ENCODE measurements around the gene RGS18.
"Not testable (repeated sequence)": the region's sequence is repeated elsewhere in the genome, so short reads cannot be mapped to it uniquely, and the experiment has no call there.

RGS18 gene

DNA sequence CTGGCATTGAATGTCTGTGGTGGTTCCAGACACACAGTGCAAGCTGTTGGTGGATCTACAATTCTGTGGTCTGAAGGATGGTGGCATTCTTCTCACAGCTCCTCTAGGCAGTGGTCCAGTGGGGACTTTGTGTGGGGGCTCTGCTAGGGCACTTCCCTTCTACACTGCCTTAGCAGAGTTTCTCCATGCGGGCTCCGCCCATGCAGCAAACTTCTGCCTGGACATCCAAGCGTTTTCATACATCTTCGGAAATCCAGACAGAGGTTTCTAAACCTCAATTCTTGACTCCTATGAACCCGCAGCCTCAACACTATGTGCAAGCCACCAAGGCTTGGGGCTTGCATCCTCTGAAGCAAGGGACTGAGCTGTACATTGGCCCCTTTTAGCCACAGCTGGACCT lies 43.0 kb downstream of the RGS18 start:
- Histone ChIP-seq H3K79me2 (ENCODE audit: control insufficient read depth, insufficient read depth, low read length, unreplicated experiment) (no peaks in the 10 kb centered on the region), H3K4me1 (ENCODE audit: control insufficient read depth, insufficient read depth, low read length, unreplicated experiment) (no peaks in the 10 kb centered on the region), H3K36me3 (ENCODE audit: insufficient read depth, low read length) (no peaks in the 10 kb centered on the region), H3K27me3 (ENCODE audit: insufficient read depth, low read length) (no peaks in the 10 kb centered on the region), H2AFZ (ENCODE audit: low read length, unreplicated experiment) (no peak overlapping the region), H3K4me3 (ENCODE audit: low read depth, low read length) (no peak overlapping the region), H3K27ac (ENCODE audit: low read depth, low read length) (no peak overlapping the region)

DNA sequence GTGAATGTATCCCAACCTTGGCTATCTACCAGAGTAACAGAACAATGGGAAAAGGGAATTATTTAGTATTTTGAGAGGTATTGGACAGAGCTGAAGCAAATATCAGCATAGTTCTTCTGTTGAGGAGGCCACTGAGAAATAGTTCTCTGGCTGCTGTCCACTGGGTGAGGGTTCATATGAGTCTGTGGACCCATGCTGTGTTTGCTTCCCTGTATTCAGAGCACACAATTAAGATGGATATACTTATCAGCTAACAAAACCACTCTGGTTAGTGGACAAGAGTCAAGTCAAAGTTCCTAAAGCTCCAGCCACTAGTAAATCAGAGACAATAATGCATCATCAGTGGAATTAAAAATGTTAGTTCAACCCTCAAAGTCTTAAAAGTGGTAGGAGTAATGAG lies 66.1 kb downstream of the RGS18 start:
- Histone ChIP-seq H2AFZ (ENCODE audit: low read length, unreplicated experiment) (no peak overlapping the region), H3K79me2 (ENCODE audit: control insufficient read depth, insufficient read depth, low read length, unreplicated experiment) (no peaks in the 10 kb centered on the region), H3K27me3 (ENCODE audit: insufficient read depth, low read length) (no peaks in the 10 kb centered on the region), H3K4me1 (ENCODE audit: control insufficient read depth, insufficient read depth, low read length, unreplicated experiment) (peaks cover 13% of the 10 kb centered on the region), H3K27ac (ENCODE audit: low read depth, low read length) (no peak overlapping the region), H3K4me3 (ENCODE audit: low read depth, low read length) (no peak overlapping the region), H3K36me3 (ENCODE audit: insufficient read depth, low read length) (no peaks in the 10 kb centered on the region)

DNA sequence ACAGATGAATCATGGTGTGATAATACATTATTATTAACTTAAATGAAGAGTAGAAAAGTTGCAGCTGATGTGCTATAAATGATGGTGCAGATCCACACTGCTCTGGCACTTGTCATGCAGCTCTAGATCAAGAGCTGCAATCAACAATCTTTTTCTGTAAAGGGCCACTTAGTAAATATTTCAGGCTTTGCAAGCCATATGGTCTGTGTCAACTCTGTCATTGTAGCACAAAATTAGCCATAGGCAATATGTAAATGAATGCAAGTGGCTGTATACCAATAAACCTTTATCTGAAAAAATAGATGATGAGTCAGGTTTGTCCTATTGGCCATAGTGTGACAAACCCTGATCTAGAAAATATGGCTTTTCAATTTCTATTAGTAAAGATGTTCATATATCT lies 66.6 kb downstream of the RGS18 start:
- Histone ChIP-seq H3K27me3 (ENCODE audit: insufficient read depth, low read length) (no peaks in the 10 kb centered on the region), H3K4me1 (ENCODE audit: control insufficient read depth, insufficient read depth, low read length, unreplicated experiment) (peaks cover 14% of the 10 kb centered on the region), H2AFZ (ENCODE audit: low read length, unreplicated experiment) (no peak overlapping the region), H3K27ac (ENCODE audit: low read depth, low read length) (no peak overlapping the region), H3K4me3 (ENCODE audit: low read depth, low read length) (no peak overlapping the region), H3K36me3 (ENCODE audit: insufficient read depth, low read length) (no peaks in the 10 kb centered on the region), H3K79me2 (ENCODE audit: control insufficient read depth, insufficient read depth, low read length, unreplicated experiment) (no peaks in the 10 kb centered on the region)

DNA sequence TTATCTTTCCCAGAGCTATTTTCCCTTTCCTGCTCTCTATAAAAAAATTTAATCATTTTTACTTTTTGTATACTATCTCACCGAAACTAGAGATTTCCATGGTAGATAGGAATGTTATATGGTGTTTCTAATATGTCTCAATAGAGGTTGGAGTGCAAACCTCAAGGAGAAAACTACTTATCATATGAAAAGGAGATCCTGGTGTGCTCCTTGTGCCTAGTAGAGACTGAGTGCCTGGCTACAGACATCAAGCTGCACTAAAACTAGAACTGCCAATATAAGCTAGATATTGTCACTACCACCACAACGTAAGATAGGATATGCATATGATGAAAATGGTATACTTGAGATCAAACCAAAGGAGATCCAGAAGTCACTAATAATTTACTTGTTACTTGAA lies 67.0 kb downstream of the RGS18 start:
- peak overlapping the region; percentile 80 for H3K27ac ChIP-seq (ENCODE audit: low read depth, low read length)
- no peak overlapping the region; the same call in 1 of the 2 replicates for H3K4me3 ChIP-seq (ENCODE audit: low read depth, low read length)

DNA sequence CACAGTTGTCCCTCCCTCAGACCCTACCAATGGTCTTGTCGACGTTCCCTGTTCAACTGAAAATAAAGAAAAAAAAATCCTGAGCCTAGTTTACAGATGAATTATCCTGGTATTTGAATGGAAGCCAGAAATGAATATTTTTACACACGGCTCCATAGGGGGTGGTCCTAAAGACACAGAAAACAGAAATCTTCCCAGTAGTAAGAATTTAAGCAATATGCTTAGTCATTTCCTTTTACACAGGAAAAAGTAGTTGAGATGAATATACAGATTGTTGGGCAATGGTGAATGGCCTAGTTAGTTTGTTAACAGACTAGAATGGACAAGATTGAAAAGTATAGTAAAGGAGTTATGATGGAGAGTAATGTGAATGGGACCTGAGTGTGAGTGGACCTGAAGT lies 67.4 kb downstream of the RGS18 start:
- H3K79me2 ChIP-seq (ENCODE audit: control insufficient read depth, insufficient read depth, low read length, unreplicated experiment) = no peaks in the 10 kb centered on the region
- no peaks in the 10 kb centered on the region for H3K36me3 ChIP-seq (ENCODE audit: insufficient read depth, low read length)
- H2AFZ ChIP-seq (ENCODE audit: low read length, unreplicated experiment) = peak overlapping the region; percentile 76
- H3K4me1 ChIP-seq (ENCODE audit: control insufficient read depth, insufficient read depth, low read length, unreplicated experiment) = peaks cover 19% of the 10 kb centered on the region
- H3K4me3 ChIP-seq (ENCODE audit: low read depth, low read length) = no peak overlapping the region; the same call in 1 of the 2 replicates
- H3K27ac ChIP-seq (ENCODE audit: low read depth, low read length) = peak overlapping the region; percentile 80
- no peaks in the 10 kb centered on the region for H3K27me3 ChIP-seq (ENCODE audit: insufficient read depth, low read length)

More for the DNA sequence above, 67.0 kb downstream of the RGS18 start:
- Histone ChIP-seq H3K36me3 (ENCODE audit: insufficient read depth, low read length) (no peaks in the 10 kb centered on the region), H2AFZ (ENCODE audit: low read length, unreplicated experiment) (peak overlapping the region; percentile 53), H3K27me3 (ENCODE audit: insufficient read depth, low read length) (no peaks in the 10 kb centered on the region), H3K79me2 (ENCODE audit: control insufficient read depth, insufficient read depth, low read length, unreplicated experiment) (no peaks in the 10 kb centered on the region), H3K4me1 (ENCODE audit: control insufficient read depth, insufficient read depth, low read length, unreplicated experiment) (peaks cover 16% of the 10 kb centered on the region)

DNA sequence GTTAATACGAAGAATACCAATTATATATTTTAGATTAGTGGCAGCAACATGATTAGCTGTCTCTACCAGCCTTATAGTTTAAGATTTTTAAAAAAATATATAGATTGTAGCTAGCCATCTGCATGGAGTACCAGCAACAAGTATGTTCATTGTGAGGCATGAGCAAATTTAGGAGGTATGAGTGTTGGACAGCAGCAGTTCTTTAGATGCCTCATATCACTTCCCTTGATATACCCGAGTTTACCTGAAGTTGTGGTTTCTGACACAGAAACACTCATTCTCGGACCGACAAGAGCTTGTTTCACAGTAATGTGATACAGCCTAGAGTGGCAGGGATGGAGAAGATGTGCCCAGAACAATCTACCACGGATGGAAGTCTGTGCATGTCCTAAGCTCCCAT lies 69.1 kb downstream of the RGS18 start:
- H3K4me1 ChIP-seq (ENCODE audit: control insufficient read depth, insufficient read depth, low read length, unreplicated experiment) = peaks cover 19% of the 10 kb centered on the region
- no peaks in the 10 kb centered on the region for H3K79me2 ChIP-seq (ENCODE audit: control insufficient read depth, insufficient read depth, low read length, unreplicated experiment)
- no peak overlapping the region for H3K4me3 ChIP-seq (ENCODE audit: low read depth, low read length)
- H3K36me3 ChIP-seq (ENCODE audit: insufficient read depth, low read length) = no peaks in the 10 kb centered on the region
- H3K27me3 ChIP-seq (ENCODE audit: insufficient read depth, low read length) = no peaks in the 10 kb centered on the region
- H3K27ac ChIP-seq (ENCODE audit: low read depth, low read length) = no peak overlapping the region
- no peak overlapping the region for H2AFZ ChIP-seq (ENCODE audit: low read length, unreplicated experiment)

DNA sequence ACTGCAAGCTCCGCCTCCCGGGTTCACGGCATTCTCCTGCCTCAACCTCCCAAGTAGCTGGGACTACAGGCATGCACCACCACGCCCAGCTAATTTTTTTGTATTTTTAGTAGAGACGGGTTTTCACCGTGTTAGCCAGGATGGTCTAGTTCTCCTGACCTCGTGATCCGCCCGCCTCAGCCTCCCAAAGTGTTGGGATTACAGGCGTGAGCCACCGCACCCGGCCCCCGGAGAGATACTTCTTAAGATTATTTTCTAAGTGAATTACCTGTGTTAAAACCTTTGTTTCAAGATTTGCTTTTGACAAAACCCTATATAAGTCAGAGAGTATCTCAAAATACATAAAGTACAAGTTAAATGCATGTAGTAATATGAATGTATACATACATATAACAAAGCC lies 69.7 kb downstream of the RGS18 start:
- H3K27me3 ChIP-seq (ENCODE audit: insufficient read depth, low read length); H3K36me3 ChIP-seq (ENCODE audit: insufficient read depth, low read length); H3K4me3 ChIP-seq (ENCODE audit: low read depth, low read length); H3K27ac ChIP-seq (ENCODE audit: low read depth, low read length); H3K79me2 ChIP-seq (ENCODE audit: control insufficient read depth, insufficient read depth, low read length, unreplicated experiment); H2AFZ ChIP-seq (ENCODE audit: low read length, unreplicated experiment): not testable (repeated sequence)
- peaks cover 19% of the 10 kb centered on the region for H3K4me1 ChIP-seq (ENCODE audit: control insufficient read depth, insufficient read depth, low read length, unreplicated experiment)

DNA sequence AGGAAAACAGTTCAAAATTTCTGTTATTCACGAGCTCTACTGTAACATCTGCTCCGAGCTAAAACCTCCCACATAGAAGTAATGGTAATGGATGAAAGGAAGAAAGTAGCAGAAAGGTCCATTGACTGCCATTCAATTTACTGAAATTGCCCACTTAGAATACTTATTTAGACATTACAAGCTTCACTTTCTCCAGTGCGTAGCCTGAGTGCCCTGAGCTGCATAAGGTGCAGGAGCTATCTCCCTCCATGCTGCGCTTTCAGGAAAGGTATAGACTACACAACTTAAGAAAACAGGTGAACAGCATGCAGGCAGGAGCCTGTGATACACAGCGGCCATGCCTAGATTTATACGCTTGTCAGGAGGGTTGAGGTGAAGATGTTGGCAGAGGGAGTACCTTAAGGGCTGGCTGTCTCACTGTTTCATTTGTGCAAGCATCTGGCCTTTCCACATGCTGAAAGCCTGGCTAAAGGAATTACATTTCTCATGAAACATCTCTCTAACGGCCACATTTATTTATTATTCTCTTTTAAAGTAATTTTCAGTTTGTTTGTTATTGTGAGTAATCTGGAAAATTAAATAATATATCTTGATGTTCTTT lies 74.7 kb downstream of the RGS18 start:
- Histone ChIP-seq H2AFZ (ENCODE audit: low read length, unreplicated experiment) (no peak overlapping the region), H3K79me2 (ENCODE audit: control insufficient read depth, insufficient read depth, low read length, unreplicated experiment) (no peaks in the 10 kb centered on the region), H3K27ac (ENCODE audit: low read depth, low read length) (no peak overlapping the region), H3K27me3 (ENCODE audit: insufficient read depth, low read length) (no peaks in the 10 kb centered on the region), H3K36me3 (ENCODE audit: insufficient read depth, low read length) (no peaks in the 10 kb centered on the region), H3K4me3 (ENCODE audit: low read depth, low read length) (no peak overlapping the region), H3K4me1 (ENCODE audit: control insufficient read depth, insufficient read depth, low read length, unreplicated experiment) (peaks cover 7% of the 10 kb centered on the region)

DNA sequence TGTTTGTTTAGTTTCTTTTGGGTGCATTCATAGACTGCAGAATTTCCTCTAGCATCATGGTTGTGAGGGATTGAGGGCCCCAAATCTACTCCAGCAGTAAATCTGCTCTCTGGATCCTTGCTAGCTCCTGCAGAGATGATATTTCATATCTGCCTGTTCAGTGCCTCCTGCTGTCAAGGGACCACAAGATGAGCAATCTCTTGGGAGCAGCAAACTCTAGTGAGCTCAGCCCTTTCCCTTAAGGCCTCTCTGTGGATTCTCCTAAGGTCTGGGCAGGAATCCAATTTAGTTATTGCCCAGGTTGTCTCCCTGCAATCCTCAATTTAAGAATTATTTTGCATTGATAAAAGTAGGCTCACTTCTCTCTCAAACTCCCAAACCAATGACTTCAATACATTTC lies 76.9 kb downstream of the RGS18 start:
- Histone ChIP-seq H3K4me1 (ENCODE audit: control insufficient read depth, insufficient read depth, low read length, unreplicated experiment) (peaks cover 4% of the 10 kb centered on the region), H3K4me3 (ENCODE audit: low read depth, low read length) (no peak overlapping the region), H3K27me3 (ENCODE audit: insufficient read depth, low read length) (no peaks in the 10 kb centered on the region), H2AFZ (ENCODE audit: low read length, unreplicated experiment) (no peak overlapping the region), H3K79me2 (ENCODE audit: control insufficient read depth, insufficient read depth, low read length, unreplicated experiment) (no peaks in the 10 kb centered on the region), H3K36me3 (ENCODE audit: insufficient read depth, low read length) (no peaks in the 10 kb centered on the region), H3K27ac (ENCODE audit: low read depth, low read length) (no peak overlapping the region)
